Thoracic aorta (tissue), 2 donors: Measurements from ENCODE around the gene RASAL1. TPM values are rescaled to one million over a fixed set of nuclear protein-coding genes. Genes with fewer than 3 reads are reported as not detected.

Experiments
- ATAC-seq: fragments of 150-250 bp; one replicate; pipeline ENCODE4 v1.8.0; 2017; ENCODE audit warnings: low read depth; ENCODE audit not compliant: insufficient number of reproducible peaks, low FRiP score
- DNase-seq: peaks from one replicate; pipeline ENCODE4 v3.0.0-alpha.2; 2020; ENCODE audit warnings: low spot score
- H3K27ac ChIP-seq, 2 donors: fragments of 200-600 bp; sonication (generic); 1 replicate in 1 of 2; 2 replicates in 1 of 2; pipeline ENCODE4 v1.5.1; 2016; ENCODE audit warnings: mild to moderate bottlenecking in 2 of 2, moderate library complexity in 2 of 2
- H3K27me3 ChIP-seq: fragments of 200-600 bp; sonication (generic); replicated peaks from 2 replicates; pipeline ENCODE4 v1.6.0; 2016; ENCODE audit warnings: mild to moderate bottlenecking; ENCODE audit not compliant: insufficient read depth
- H3K36me3 ChIP-seq: fragments of 200-600 bp; sonication (generic); one replicate; pipeline ENCODE4 v1.5.1; 2016
- H3K4me1 ChIP-seq, 2 donors: fragments of 200-600 bp; sonication (generic); 1 replicate in 1 of 2; 2 replicates in 1 of 2; pipeline versions ENCODE4 v1.5.1 to v1.6.0; 2016; ENCODE audit warnings: low read depth in 2 of 2, mild to moderate bottlenecking in 1 of 2; ENCODE audit not compliant: control insufficient read depth in 1 of 2
- H3K4me3 ChIP-seq: fragments of 200-600 bp; sonication (generic); 2 replicates; pipeline ENCODE4 v1.5.1; 2016; ENCODE audit warnings: mild to moderate bottlenecking
- H3K9me3 ChIP-seq: fragments of 200-600 bp; sonication (generic); 2 replicates; pipeline ENCODE4 v1.5.1; 2016
- total RNA-seq, 2 donors: library from RNA; depleted of rRNA; stranded (reverse); fragments of >200 nt; gene quantifications; one replicate each; pipeline versions ENCODE4 v1.1.0 to v1.2.3, GENCODE V29; 2016
- TF ChIP-seq, protein P1 (sequence below): fragments of 200-600 bp; sonication (generic); IDR thresholded peaks from one replicate; pipeline ENCODE4 v1.5.1; 2019; ENCODE audit warnings: antibody characterized with exemption

RASAL1 gene
- total RNA-seq, 2 donors from 2014 or later = 2.0 TPM; not detected in 1

DNA sequence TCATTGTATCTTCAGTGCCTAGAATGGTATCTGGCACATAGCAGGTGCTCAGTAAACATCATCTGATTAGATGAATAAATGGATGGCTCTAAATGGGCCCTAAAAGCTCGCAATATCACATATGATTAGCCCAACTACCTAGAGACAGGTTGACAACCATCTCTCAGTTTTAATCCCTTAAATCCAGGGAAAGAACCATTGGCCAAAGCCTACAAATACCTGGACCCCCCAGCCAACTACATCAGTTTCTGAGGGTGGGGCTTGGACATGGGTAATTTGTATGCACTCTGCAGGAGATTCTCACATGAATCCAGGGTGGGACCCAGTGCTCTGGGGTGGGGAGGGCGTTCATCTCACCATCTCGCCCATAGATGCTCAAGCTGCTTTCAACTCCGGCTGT, 83.8 kb downstream of the RASAL1 start:
- Histone ChIP-seq H3K27me3 (no peaks in the 10 kb centered on the region), H3K4me3 (no peak overlapping the region), H3K4me1 (peaks cover 3 to 5% of the 10 kb centered on the region in 2 donors), H3K27ac (no peak overlapping the region), H3K36me3 (no peaks in the 10 kb centered on the region), H3K9me3 (no peaks in the 10 kb centered on the region)
- DNase-seq (no peak), ATAC-seq (no peak)
- TF ChIP-seq, protein P1, sequence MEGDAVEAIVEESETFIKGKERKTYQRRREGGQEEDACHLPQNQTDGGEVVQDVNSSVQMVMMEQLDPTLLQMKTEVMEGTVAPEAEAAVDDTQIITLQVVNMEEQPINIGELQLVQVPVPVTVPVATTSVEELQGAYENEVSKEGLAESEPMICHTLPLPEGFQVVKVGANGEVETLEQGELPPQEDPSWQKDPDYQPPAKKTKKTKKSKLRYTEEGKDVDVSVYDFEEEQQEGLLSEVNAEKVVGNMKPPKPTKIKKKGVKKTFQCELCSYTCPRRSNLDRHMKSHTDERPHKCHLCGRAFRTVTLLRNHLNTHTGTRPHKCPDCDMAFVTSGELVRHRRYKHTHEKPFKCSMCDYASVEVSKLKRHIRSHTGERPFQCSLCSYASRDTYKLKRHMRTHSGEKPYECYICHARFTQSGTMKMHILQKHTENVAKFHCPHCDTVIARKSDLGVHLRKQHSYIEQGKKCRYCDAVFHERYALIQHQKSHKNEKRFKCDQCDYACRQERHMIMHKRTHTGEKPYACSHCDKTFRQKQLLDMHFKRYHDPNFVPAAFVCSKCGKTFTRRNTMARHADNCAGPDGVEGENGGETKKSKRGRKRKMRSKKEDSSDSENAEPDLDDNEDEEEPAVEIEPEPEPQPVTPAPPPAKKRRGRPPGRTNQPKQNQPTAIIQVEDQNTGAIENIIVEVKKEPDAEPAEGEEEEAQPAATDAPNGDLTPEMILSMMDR = no peak

DNA sequence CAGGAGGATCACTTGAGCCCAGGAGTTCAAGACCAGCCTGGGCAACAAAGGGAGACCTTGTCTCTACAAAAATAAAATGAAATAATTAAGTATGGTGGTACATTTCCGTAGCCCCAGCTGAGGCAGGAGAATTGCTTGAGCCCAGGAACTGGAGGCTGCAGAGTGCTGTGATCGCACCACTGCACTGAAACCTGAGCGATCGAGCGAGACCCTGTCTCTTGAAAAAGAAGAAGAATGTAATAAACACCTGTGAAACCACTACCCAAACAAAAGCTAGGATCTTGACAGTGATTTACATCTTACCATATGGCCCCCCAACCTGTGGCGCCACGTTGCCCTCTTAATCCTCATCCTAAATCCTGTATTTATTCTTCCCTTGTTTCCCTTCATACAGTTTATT, 84.8 kb downstream of the RASAL1 start:
- H3K27ac ChIP-seq = no peak overlapping the region
- ATAC-seq = no peak

DNA sequence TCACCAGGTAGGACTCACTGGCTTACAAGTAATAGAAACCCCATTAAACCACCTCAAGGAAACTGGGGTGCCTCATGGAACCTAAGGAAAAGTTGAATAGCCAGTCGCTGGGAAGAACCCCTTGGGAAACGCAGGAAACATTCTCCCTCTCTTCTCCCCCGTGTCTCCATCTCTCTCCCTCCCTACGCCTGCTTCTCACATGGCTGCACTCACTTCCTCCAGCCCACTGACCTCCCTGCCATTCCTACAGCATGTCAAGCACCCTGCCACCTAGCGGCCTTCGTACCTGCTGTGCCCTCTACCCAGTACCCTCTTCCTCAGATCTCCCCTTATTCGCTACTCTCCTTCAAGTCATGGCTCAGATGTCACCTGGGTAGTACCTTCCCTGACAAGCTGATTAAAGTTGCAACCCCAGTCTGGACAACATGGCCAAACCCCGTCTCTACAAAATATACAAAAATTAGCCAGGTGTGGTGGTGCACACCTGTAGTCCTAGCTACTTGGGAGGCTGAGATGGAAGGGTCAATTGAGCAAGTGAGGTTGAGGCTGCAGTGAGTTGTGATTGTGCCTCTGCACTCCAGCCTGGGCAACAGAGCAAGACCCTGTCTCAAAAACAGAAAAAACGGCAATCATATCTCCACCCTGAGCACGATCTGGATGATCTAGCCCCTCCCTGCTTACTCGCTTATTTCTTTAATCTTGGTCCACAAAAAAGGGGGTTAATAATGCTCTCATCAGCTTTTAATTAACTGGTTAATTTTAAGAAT, 85.4 kb downstream of the RASAL1 start:
- Histone ChIP-seq H3K4me3 (no peak overlapping the region), H3K9me3 (no peaks in the 10 kb centered on the region), H3K27me3 (no peaks in the 10 kb centered on the region), H3K27ac (no peak overlapping the region), H3K4me1 (no peaks in the 10 kb centered on the region), H3K36me3 (no peaks in the 10 kb centered on the region)
- no peak for DNase-seq
- TF ChIP-seq, protein P1 = no peak
- ATAC-seq = no peak

More for the DNA sequence above, 84.8 kb downstream of the RASAL1 start:
- Histone ChIP-seq H3K4me3 (no peak overlapping the region), H3K9me3 (no peaks in the 10 kb centered on the region), H3K27me3 (no peaks in the 10 kb centered on the region), H3K36me3 (no peaks in the 10 kb centered on the region), H3K4me1 (no peaks in the 10 kb centered on the region)
- TF ChIP-seq, protein P1 = no peak
- no peak for DNase-seq

Other genes with a start within 250 kb of the RASAL1 start
- 10 to 100 TPM in 1 of 2 donors, 1 to 10 TPM in 1; 9.4 to 15.3 TPM for gene OAS1, start 228.8 kb downstream of the RASAL1 start, total RNA-seq
- 10 to 100 TPM; 11.9 to 13.7 TPM for gene OAS3, start 197.3 kb downstream of the RASAL1 start, total RNA-seq
- 10 to 100 TPM; 11.9 to 21.2 TPM for gene OAS2, start 157.2 kb downstream of the RASAL1 start, total RNA-seq
- gene DTX1, start 79.0 kb downstream of the RASAL1 start, total RNA-seq = 1 to 10 TPM in 1 of 2 donors, under 1 TPM in 1; 0.41 to 1.3 TPM
- gene CFAP73, start 14.0 kb upstream of the RASAL1 start, total RNA-seq = not detected
- 10 to 100 TPM; 27.3 to 84.2 TPM for gene DDX54, start 49.7 kb upstream of the RASAL1 start, total RNA-seq
- gene RITA1, start 50.0 kb upstream of the RASAL1 start, total RNA-seq = 10 to 100 TPM; 12.2 to 26.9 TPM
- gene TPCN1, start 85.7 kb upstream of the RASAL1 start, total RNA-seq = 10 to 100 TPM; 84.1 to 93.5 TPM
- gene SLC8B1, start 199.3 kb upstream of the RASAL1 start, total RNA-seq = 10 to 100 TPM; 41.7 to 85.1 TPM
- gene PLBD2, start 222.8 kb upstream of the RASAL1 start, total RNA-seq = 100 to 1,000 TPM in 1 of 2 donors, 10 to 100 TPM in 1; 54.1 to 104 TPM